OCI-LY3 (cell line): Measurements from ENCODE around the gene RAP1A.

Source experiments
- H2AFZ ChIP-seq: fragments of 200-600, 300-600 bp; shearing (Covaris generic); 2 replicates; pipeline ENCODE4 v1.6.0; 2014; ENCODE audit warnings: antibody characterized with exemption, low read depth, low read length
- H3K27ac ChIP-seq: fragments of 200-600, 300-600 bp; sonication (generic); 2 replicates; pipeline ENCODE4 v1.5.1; 2014; ENCODE audit warnings: mild to moderate bottlenecking, low read length, moderate library complexity, mixed read lengths
- H3K27me3 ChIP-seq: fragments of 200-600, 300-600 bp; sonication (generic); 2 replicates; pipeline ENCODE4 v1.6.1; 2014; ENCODE audit warnings: low read depth, low read length, mixed read lengths
- H3K36me3 ChIP-seq: fragments of 200-600, 300-600 bp; sonication (generic); replicated peaks from 2 replicates; pipeline ENCODE3; 2014; ENCODE audit warnings: low read depth, low read length, mixed read lengths
- H3K4me1 ChIP-seq: fragments of 300-600, 200-600 bp; sonication (generic); 2 replicates; pipeline ENCODE4 v1.6.1; 2014; ENCODE audit warnings: low read length, mixed read lengths
- H3K4me2 ChIP-seq: fragments of 200-600, 300-600 bp; sonication (generic); 2 replicates; pipeline ENCODE4 v1.6.1; 2014; ENCODE audit warnings: low read length, mixed read lengths
- H3K4me3 ChIP-seq: fragments of 300-600, 200-600 bp; sonication (generic); 2 replicates; pipeline ENCODE4 v1.5.1; 2014; ENCODE audit warnings: antibody characterized with exemption, mild to moderate bottlenecking, low read length, moderate library complexity
- H3K79me2 ChIP-seq: fragments of 300-600, 200-600 bp; shearing (Covaris generic); 2 replicates; pipeline ENCODE4 v1.6.1; 2014; ENCODE audit warnings: mild to moderate bottlenecking, low read length, mixed read lengths
- H3K9ac ChIP-seq: fragments of 300-600, 200-600 bp; shearing (Covaris generic); 2 replicates; pipeline ENCODE4 v1.6.0; 2014; ENCODE audit warnings: mild to moderate bottlenecking, low read length, moderate library complexity
- H3K9me3 ChIP-seq: fragments of 200-600, 300-600 bp; shearing (Covaris generic); 2 replicates; pipeline ENCODE4 v1.6.1; 2014; ENCODE audit warnings: low read length, mixed read lengths; ENCODE audit not compliant: insufficient read depth
- H4K20me1 ChIP-seq: fragments of 200-600, 300-600 bp; sonication (generic); 2 replicates; pipeline ENCODE4 v1.6.1; 2016; ENCODE audit warnings: low read length, mixed read lengths; ENCODE audit not compliant: insufficient read depth
- CTCF ChIP-seq: fragments of 200-600, 300-600 bp; sonication (generic); IDR thresholded peaks from 2 replicates; pipeline ENCODE4 v1.5.1; 2014; ENCODE audit warnings: antibody characterized with exemption, low read length, low read depth
- EZH2phosphoT487 ChIP-seq: fragments of 200-600 bp; shearing (Covaris generic); IDR thresholded peaks from 2 replicates; pipeline ENCODE4 v1.6.1; 2018; ENCODE audit warnings: antibody characterized with exemption, mixed run types, low read depth

The RAP1A gene

DNA sequence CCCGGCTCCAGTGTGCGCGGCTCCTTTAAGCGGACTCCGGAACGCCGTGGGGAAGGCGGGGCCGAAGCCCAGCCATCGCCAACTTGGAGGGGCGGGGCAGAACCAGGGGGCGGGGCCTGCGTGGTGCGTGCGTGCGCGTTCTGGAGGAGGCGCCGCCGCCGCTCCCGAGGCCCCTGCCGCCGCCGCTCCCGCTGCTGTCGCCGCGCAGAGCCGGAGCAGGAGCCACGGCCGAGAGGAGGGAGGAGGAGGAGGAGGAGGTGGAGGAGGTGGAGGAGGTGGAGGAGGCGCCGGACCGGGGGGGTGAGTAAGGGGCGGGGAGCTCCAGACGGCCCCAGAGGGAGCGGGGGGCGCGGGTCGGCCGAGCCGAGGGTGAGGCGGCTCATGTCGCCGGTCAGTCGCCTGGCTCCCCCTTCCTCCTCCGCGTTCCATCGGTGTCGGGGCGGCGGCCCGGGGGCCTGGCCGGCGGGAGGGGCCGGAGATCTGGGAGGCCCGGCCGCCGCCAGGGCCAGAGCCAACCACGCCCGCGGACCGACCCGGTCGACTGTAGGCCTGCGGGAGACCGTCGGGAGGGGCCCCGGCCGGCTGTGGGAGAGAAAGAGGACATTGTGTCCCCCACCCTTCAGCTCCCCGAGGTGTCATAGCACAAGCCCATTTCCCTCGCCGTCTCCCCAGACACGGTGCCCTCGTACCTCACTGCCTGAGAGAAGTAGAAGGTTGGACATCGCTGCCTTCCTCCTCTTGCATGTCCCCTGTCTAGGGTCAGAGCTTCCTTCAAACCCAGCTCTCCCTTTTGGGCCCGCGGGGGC lies at the start of gene RAP1A:
TSS of gene RAP1A (plus strand) at position 155 of the 806 bp plus-strand sequence. CDS start 71,572 bp downstream, outside the sequence.
- no peak within 1 kb of the TSS for H2AFZ ChIP-seq
- H3K36me3 ChIP-seq = peaks cover 15% of the 10 kb centered on the region
- H3K9ac ChIP-seq = peak within 1 kb of the TSS; percentile 91
- peaks cover 74% of the 10 kb centered on the region for H3K4me1 ChIP-seq
- no peaks in the 10 kb centered on the region for H3K27me3 ChIP-seq
- H3K4me2 ChIP-seq = peak within 1 kb of the TSS; percentile 97
- TF ChIP-seq EZH2phosphoT487 = no peak
- no peak for TF ChIP-seq CTCF
- H4K20me1 ChIP-seq = peaks cover 39% of the 10 kb centered on the region
- H3K9me3 ChIP-seq = no peaks in the 10 kb centered on the region
- H3K79me2 ChIP-seq = peaks cover 73% of the 10 kb centered on the region
- peak within 1 kb of the TSS; percentile 95 for H3K4me3 ChIP-seq
- H3K27ac ChIP-seq = peak within 1 kb of the TSS; percentile 100

- TF ChIP-seq EZH2phosphoT487 (no peak), CTCF (no peak)
- no peaks in the 10 kb centered on the region for H3K27me3 ChIP-seq
- H3K4me3 ChIP-seq = no peak overlapping the region
- no peak overlapping the region for H3K4me2 ChIP-seq
- H3K36me3 ChIP-seq = no peaks in the 10 kb centered on the region
- no peaks in the 10 kb centered on the region for H3K79me2 ChIP-seq
- H3K9me3 ChIP-seq = no peaks in the 10 kb centered on the region
- H4K20me1 ChIP-seq = no peaks in the 10 kb centered on the region
- H2AFZ ChIP-seq = peak overlapping the region; percentile 70; the same call in 1 of the 2 replicates
- H3K27ac ChIP-seq = no peak overlapping the region
- no peak overlapping the region for H3K9ac ChIP-seq
- peaks cover 20% of the 10 kb centered on the region for H3K4me1 ChIP-seq
Measured at GRCh38 chr1:111569913-111570312, 49.7 kb upstream of the RAP1A start.

GRCh38 chr1:111570781-111571181 lies 48.8 kb upstream of the RAP1A start:
- Histone ChIP-seq H3K27me3 (no peaks in the 10 kb centered on the region), H3K4me1 (peaks cover 20% of the 10 kb centered on the region), H3K9me3 (no peaks in the 10 kb centered on the region), H3K4me2 (peak overlapping the region; percentile 48), H4K20me1 (no peaks in the 10 kb centered on the region), H3K36me3 (no peaks in the 10 kb centered on the region), H2AFZ (peak overlapping the region; percentile 70; the same call in 1 of the 2 replicates), H3K27ac (no peak overlapping the region; the same call in 1 of the 2 replicates), H3K4me3 (no peak overlapping the region), H3K79me2 (no peaks in the 10 kb centered on the region), H3K9ac (peak overlapping the region; percentile 20; the same call in 1 of the 2 replicates)
- TF ChIP-seq EZH2phosphoT487 = no peak
- TF ChIP-seq CTCF = peak; percentile 48

- H2AFZ ChIP-seq = no peak overlapping the region
Measured at GRCh38 chr1:111571239-111571638, 48.4 kb upstream of the RAP1A start.

More at GRCh38 chr1:111571239-111571638, 48.4 kb upstream of the RAP1A start:
- Histone ChIP-seq H3K4me3 (no peak overlapping the region), H3K4me2 (peak overlapping the region; percentile 48; the same call in 1 of the 2 replicates), H3K27me3 (no peaks in the 10 kb centered on the region), H3K9ac (no peak overlapping the region), H4K20me1 (no peaks in the 10 kb centered on the region), H3K9me3 (no peaks in the 10 kb centered on the region), H3K4me1 (peaks cover 20% of the 10 kb centered on the region), H3K79me2 (no peaks in the 10 kb centered on the region), H3K27ac (no peak overlapping the region), H3K36me3 (no peaks in the 10 kb centered on the region)
- TF ChIP-seq EZH2phosphoT487 = no peak
- no peak for TF ChIP-seq CTCF
